Esophagus (tissue), 2 donors: ENCODE results near the gene CD164L2. TPM values are rescaled to one million over a fixed set of nuclear protein-coding genes. Genes with fewer than 3 reads are reported as not detected.
"Not testable (repeated sequence)": the region's sequence is repeated elsewhere in the genome, so short reads cannot be mapped to it uniquely, and the experiment has no call there.

Experiments used
- H3K27ac ChIP-seq, 2 donors: one replicate each; pipeline ENCODE4 v1.5.1; 2013; ENCODE audit warnings: low read depth in 2 of 2, mild to moderate bottlenecking in 2 of 2, inconsistent platforms in 1 of 2, low read length in 1 of 2, moderate library complexity in 1 of 2
- H3K27me3 ChIP-seq, 2 donors: one replicate each; pipeline ENCODE4 v1.6.1; 2013; ENCODE audit warnings: low read length in 2 of 2, control low read depth in 1 of 2, mild to moderate bottlenecking in 1 of 2; ENCODE audit not compliant: insufficient read depth in 2 of 2, control insufficient read depth in 1 of 2
- H3K36me3 ChIP-seq, 2 donors: one replicate each; pipeline ENCODE4 v1.6.1; 2013; ENCODE audit warnings: low read length in 1 of 2; ENCODE audit not compliant: control insufficient read depth in 2 of 2, insufficient read depth in 2 of 2
- H3K4me1 ChIP-seq, 2 donors: one replicate each; pipeline ENCODE4 v1.6.1; 2013; ENCODE audit warnings: low read length in 1 of 2; ENCODE audit not compliant: control insufficient read depth in 2 of 2, insufficient read depth in 2 of 2
- H3K4me3 ChIP-seq, 2 donors: one replicate each; pipeline ENCODE4 v1.5.1; 2013; ENCODE audit warnings: low read length in 2 of 2, mild to moderate bottlenecking in 2 of 2, low read depth in 1 of 2, moderate library complexity in 1 of 2
- H3K9me3 ChIP-seq, 2 donors: one replicate each; pipeline ENCODE4 v1.6.1; 2013; ENCODE audit warnings: mild to moderate bottlenecking in 2 of 2, low read depth in 1 of 2, low read length in 1 of 2, moderate library complexity in 1 of 2; ENCODE audit not compliant: control insufficient read depth in 2 of 2, insufficient read depth in 1 of 2
- WGBS, 2 donors: extraction: QIAGEN DNeasy Blood & Tissue Kit; methylation state at CpG; one replicate each; pipeline ENCODE4 v1.1.7; 2013; 5-methylcytosine and 5-hydroxymethylcytosine counted together
- polyA plus RNA-seq, 2 donors: library from polyadenylated mRNA; stranded (reverse); fragments of 200-250 nt; gene quantifications; one replicate each; pipeline ENCODE4 v1.2.3, GENCODE V29; 2013
- donor health status: healthy with polysubstance abuse.
- donor health status: Bipolar disorder and iron deficiency.

Gene CD164L2
- polyA plus RNA-seq, 2 donors: 10.5 to 14.5 TPM

GRCh38 chr1:27406791-27407190 is 23.7 kb upstream of the CD164L2 start:
- not testable (repeated sequence) for H3K4me3 ChIP-seq, H3K9me3 ChIP-seq, H3K27me3 ChIP-seq
- Histone ChIP-seq H3K36me3 (peaks cover 30 to 31% of the 10 kb centered on the region in 2 donors), H3K4me1 (peaks cover 12 to 21% of the 10 kb centered on the region in 2 donors), H3K27ac (peak overlapping the region; percentile 81 to 87)
- WGBS, 2 donors: 61 to 80% methylated on average over 2 of the region's 2 CpGs

- Histone ChIP-seq H3K36me3 (peaks cover 30% of the 10 kb centered on the region in 2 donors), H3K27me3 (no peaks in the 10 kb centered on the region), H3K9me3 (no peaks in the 10 kb centered on the region), H3K4me1 (peaks cover 12 to 21% of the 10 kb centered on the region in 2 donors), H3K4me3 (no peak overlapping the region), H3K27ac (peak overlapping the region; percentile 81 to 87)
- WGBS, 2 donors: 43 to 46% methylated on average over 4 of the region's 4 CpGs
Measured at GRCh38 chr1:27406362-27406680, 23.2 kb upstream of the CD164L2 start.

- WGBS, 2 donors: 53 to 69% methylated on average over 16 to 17 of the region's 18 CpGs
- Histone ChIP-seq H3K36me3 (peaks cover 25 to 26% of the 10 kb centered on the region in 2 donors), H3K4me1 (peaks cover 12 to 25% of the 10 kb centered on the region in 2 donors), H3K27ac (peak overlapping the region; percentile 81 to 87)
- H3K9me3 ChIP-seq, H3K27me3 ChIP-seq, H3K4me3 ChIP-seq: not testable (repeated sequence)
Measured at GRCh38 chr1:27405598-27406361, 22.6 kb upstream of the CD164L2 start.

GRCh38 chr1:27405074-27405473 is 21.9 kb upstream of the CD164L2 start:
- 41 to 52% methylated on average over 13 of the region's 13 CpGs for WGBS, 2 donors
- H3K36me3 ChIP-seq: peaks cover 22% of the 10 kb centered on the region in 2 donors
- H3K27ac ChIP-seq: peak overlapping the region; percentile 36 to 89
- no peaks in the 10 kb centered on the region for H3K9me3 ChIP-seq
- H3K27me3 ChIP-seq: no peaks in the 10 kb centered on the region
- no peak overlapping the region for H3K4me3 ChIP-seq
- H3K4me1 ChIP-seq: peaks cover 12 to 25% of the 10 kb centered on the region in 2 donors

GRCh38 chr1:27403931-27404330 is 20.8 kb upstream of the CD164L2 start:
- Histone ChIP-seq H3K4me1 (peaks cover 12 to 28% of the 10 kb centered on the region in 2 donors), H3K27ac (peak overlapping the region; percentile 82 to 97), H3K27me3 (no peaks in the 10 kb centered on the region), H3K9me3 (no peaks in the 10 kb centered on the region), H3K4me3 (no peak overlapping the region), H3K36me3 (peaks cover 19 to 21% of the 10 kb centered on the region in 2 donors)

GRCh38 chr1:27403065-27403726 is 20.1 kb upstream of the CD164L2 start:
- no peak overlapping the region for H3K4me3 ChIP-seq
- peak overlapping the region; percentile 82 to 97 for H3K27ac ChIP-seq
- 21 to 34% methylated on average over 24 of the region's 24 CpGs for WGBS, 2 donors
- H3K9me3 ChIP-seq: no peaks in the 10 kb centered on the region
- peaks cover 12 to 28% of the 10 kb centered on the region in 2 donors for H3K4me1 ChIP-seq
- H3K27me3 ChIP-seq: no peaks in the 10 kb centered on the region
- H3K36me3 ChIP-seq: peaks cover 14% of the 10 kb centered on the region in 2 donors

- peak overlapping the region; percentile 82 to 97 for H3K27ac ChIP-seq
- no peaks in the 10 kb centered on the region for H3K27me3 ChIP-seq
- H3K36me3 ChIP-seq: peaks cover 6% of the 10 kb centered on the region in 2 donors
- peaks cover 9 to 24% of the 10 kb centered on the region in 2 donors for H3K4me1 ChIP-seq
- WGBS, 2 donors: 27 to 33% methylated on average over 8 of the region's 8 CpGs
- H3K4me3 ChIP-seq: no peak overlapping the region
- H3K9me3 ChIP-seq: no peaks in the 10 kb centered on the region
Measured at GRCh38 chr1:27402349-27402754, 19.2 kb upstream of the CD164L2 start.

- Histone ChIP-seq H3K4me3 (no peak overlapping the region), H3K27ac (no peak overlapping the region), H3K9me3 (no peaks in the 10 kb centered on the region), H3K27me3 (no peaks in the 10 kb centered on the region), H3K4me1 (peaks cover 9 to 23% of the 10 kb centered on the region in 2 donors), H3K36me3 (peaks cover 0 to under 1% of the 10 kb centered on the region in 2 donors)
- WGBS, 2 donors: 79 to 87% methylated on average over 5 of the region's 5 CpGs
Measured at GRCh38 chr1:27400963-27401341, 17.8 kb upstream of the CD164L2 start.

GRCh38 chr1:27400082-27400962 is 17.2 kb upstream of the CD164L2 start:
- peaks cover 9 to 23% of the 10 kb centered on the region in 2 donors for H3K4me1 ChIP-seq
- 48% methylated on average over 13 of the region's 13 CpGs for WGBS, 2 donors

More at GRCh38 chr1:27400082-27400962, 17.2 kb upstream of the CD164L2 start:
- H3K27me3 ChIP-seq: no peaks in the 10 kb centered on the region
- no peaks in the 10 kb centered on the region for H3K36me3 ChIP-seq
- no peaks in the 10 kb centered on the region for H3K9me3 ChIP-seq
- peak overlapping the region in 1 of 2 donors; percentile 13 for H3K27ac ChIP-seq
- no peak overlapping the region for H3K4me3 ChIP-seq
